OCI-LY1 (cell line): ENCODE results near the gene MAP3K8.

Experiments
- CTCF ChIP-seq: fragments of 200-600 bp; sonication (generic), shearing (Covaris generic); IDR thresholded peaks from 2 replicates; pipeline ENCODE4 v1.5.1; 2017; ENCODE audit warnings: mild to moderate bottlenecking, antibody characterized with exemption, low read length, moderate library complexity, mixed read lengths
- EZH2 ChIP-seq: fragments of 200-600 bp; sonication (generic), shearing (Covaris generic); IDR thresholded peaks from 2 replicates; pipeline ENCODE4 v1.8.0; 2017; ENCODE audit warnings: borderline replicate concordance, mixed run types, mild to moderate bottlenecking, antibody characterized with exemption, low read length, moderate library complexity, mixed read lengths

GRCh38 chr10:30435073-30435422 is 1.1 kb downstream of the MAP3K8 start:
- TF ChIP-seq CTCF (no peak), EZH2 (no peak)
